DOHH2 (cell line): ENCODE data around the gene SEPTIN1.

Source experiments
- H3F3A ChIP-seq: fragments of 200-600 bp; sonication (generic), shearing (Covaris generic); 2 replicates; pipeline ENCODE4 v1.6.0; 2016; ENCODE audit warnings: antibody characterized with exemption, mild to moderate bottlenecking; ENCODE audit not compliant: control insufficient read depth, insufficient read depth
- H3K27ac ChIP-seq: fragments of 200-600 bp; sonication (generic); 2 replicates; pipeline ENCODE4 v1.5.1; 2014; ENCODE audit warnings: low read depth, mild to moderate bottlenecking, low read length, moderate library complexity
- H3K27me3 ChIP-seq: fragments of 200-600 bp; sonication (generic); 2 replicates; pipeline ENCODE4 v1.6.1; 2014; ENCODE audit warnings: mild to moderate bottlenecking, low read length, mixed read lengths; ENCODE audit not compliant: control insufficient read depth
- H3K36me3 ChIP-seq: fragments of 200-600 bp; sonication (generic); 2 replicates; pipeline ENCODE4 v1.6.1; 2014; ENCODE audit warnings: mild to moderate bottlenecking, low read length, moderate library complexity, mixed read lengths; ENCODE audit not compliant: control insufficient read depth
- H3K4me1 ChIP-seq: fragments of 200-600 bp; sonication (generic); 2 replicates; pipeline ENCODE4 v1.6.1; 2014; ENCODE audit warnings: mild to moderate bottlenecking, low read length, mixed read lengths; ENCODE audit not compliant: control insufficient read depth
- H3K4me2 ChIP-seq: fragments of 200-600 bp; sonication (generic); 2 replicates; pipeline ENCODE4 v1.6.0; 2014; ENCODE audit warnings: mild to moderate bottlenecking, low read length, moderate library complexity
- H3K4me3 ChIP-seq: fragments of 200-600 bp; sonication (generic); 2 replicates; pipeline ENCODE4 v1.5.1; 2014; ENCODE audit warnings: mild to moderate bottlenecking, low read length, mixed read lengths
- H3K79me2 ChIP-seq: fragments of 200-600 bp; sonication (generic); 2 replicates; pipeline ENCODE4 v1.6.1; 2014; ENCODE audit warnings: mild to moderate bottlenecking, low read length, mixed read lengths; ENCODE audit not compliant: control insufficient read depth
- H3K9me2 ChIP-seq: fragments of 200-600 bp; sonication (generic); replicated peaks from 2 replicates; pipeline ENCODE4 v1.6.1; 2014; ENCODE audit warnings: mild to moderate bottlenecking, low read length, mixed read lengths; ENCODE audit not compliant: control insufficient read depth
- H3K9me3 ChIP-seq: fragments of 200-600 bp; sonication (generic); 2 replicates; pipeline ENCODE4 v1.6.1; 2014; ENCODE audit warnings: antibody characterized with exemption, low read length, mixed read lengths; ENCODE audit not compliant: control insufficient read depth, insufficient read depth
- H4K20me1 ChIP-seq: fragments of 200-600 bp; sonication (generic); 2 replicates; pipeline ENCODE4 v1.6.0; 2014; ENCODE audit warnings: low read depth, mild to moderate bottlenecking, antibody characterized with exemption, low read length, moderate library complexity; ENCODE audit not compliant: control insufficient read depth, insufficient read depth
- CTCF ChIP-seq: fragments of 200-600 bp; sonication (generic); IDR thresholded peaks from one replicate; pipeline ENCODE4 v1.5.1; 2014; ENCODE audit warnings: antibody characterized with exemption, mild to moderate bottlenecking, low read depth, low read length; ENCODE audit not compliant: poor library complexity, severe bottlenecking
- EZH2phosphoT487 ChIP-seq: fragments of 200-600 bp; sonication (generic); IDR thresholded peaks from 2 replicates; pipeline ENCODE4 v1.6.1; 2017; ENCODE audit warnings: borderline replicate concordance, mild to moderate bottlenecking, antibody characterized with exemption, low read length, moderate library complexity, mixed read lengths

SEPTIN1 gene

GRCh38 chr16:30380072-30380802, 2.1 kb downstream of the SEPTIN1 start:
- Histone ChIP-seq H4K20me1 (no peaks in the 10 kb centered on the region), H3K9me3 (no peaks in the 10 kb centered on the region), H3F3A (peaks cover 20% of the 10 kb centered on the region), H3K4me1 (peaks cover 69% of the 10 kb centered on the region), H3K9me2 (no peaks in the 10 kb centered on the region), H3K4me3 (no peak overlapping the region; the same call in 1 of the 2 replicates), H3K36me3 (peaks cover 35% of the 10 kb centered on the region), H3K27ac (peak overlapping the region; percentile 80), H3K79me2 (peaks cover 43% of the 10 kb centered on the region), H3K27me3 (no peaks in the 10 kb centered on the region), H3K4me2 (peak overlapping the region; percentile 99)
- no peak for TF ChIP-seq EZH2phosphoT487
- TF ChIP-seq CTCF, result no peak

GRCh38 chr16:30379158-30379783, 3.1 kb downstream of the SEPTIN1 start:
- Histone ChIP-seq H3K36me3 (peaks cover 35% of the 10 kb centered on the region), H3K4me3 (peak overlapping the region; percentile 99), H3K4me1 (peaks cover 69% of the 10 kb centered on the region), H3K27ac (peak overlapping the region; percentile 97), H3K9me3 (no peaks in the 10 kb centered on the region), H3K79me2 (peaks cover 43% of the 10 kb centered on the region), H3K4me2 (peak overlapping the region; percentile 99), H4K20me1 (no peaks in the 10 kb centered on the region), H3F3A (peaks cover 20% of the 10 kb centered on the region), H3K9me2 (no peaks in the 10 kb centered on the region), H3K27me3 (no peaks in the 10 kb centered on the region)
- TF ChIP-seq EZH2phosphoT487, result no peak
- no peak for TF ChIP-seq CTCF

GRCh38 chr16:30378236-30379157, 3.9 kb downstream of the SEPTIN1 start:
- Histone ChIP-seq H3K4me3 (peak overlapping the region; percentile 99), H3K9me2 (no peaks in the 10 kb centered on the region), H4K20me1 (no peaks in the 10 kb centered on the region), H3F3A (peaks cover 20% of the 10 kb centered on the region), H3K79me2 (peaks cover 43% of the 10 kb centered on the region), H3K4me2 (peak overlapping the region; percentile 99), H3K9me3 (no peaks in the 10 kb centered on the region), H3K36me3 (peaks cover 35% of the 10 kb centered on the region), H3K27me3 (no peaks in the 10 kb centered on the region), H3K27ac (peak overlapping the region; percentile 97), H3K4me1 (peaks cover 65% of the 10 kb centered on the region)
- TF ChIP-seq CTCF (peak; percentile 14), EZH2phosphoT487 (no peak)
